ENCODE measurements around the gene DENND1A.

GRCh38 chr9:123335193-123335985 is 594.5 kb downstream of the DENND1A start:
- TF ChIP-seq EZH2 (IDR thresholded peaks at IDR 0.05) (no peak), POLR2AphosphoS5 (IDR thresholded peaks at IDR 0.05; ENCODE audit: borderline replicate concordance, low read depth, low read length) (peak; percentile 72)
